22Rv1 (cell line): ENCODE results near the gene VEGFC.

ENCODE experiments used
- ZFX ChIP-seq: fragments of 450-650 bp; IDR thresholded peaks from 2 replicates; pipeline ENCODE4 v1.6.1; 2017; ENCODE audit warnings: antibody characterized with exemption, borderline replicate concordance
- TF ChIP-seq, protein P1 (sequence below): fragments of 450-650 bp; IDR thresholded peaks from 2 replicates; pipeline ENCODE4 v1.5.1; 2017; ENCODE audit warnings: mild to moderate bottlenecking

DNA sequence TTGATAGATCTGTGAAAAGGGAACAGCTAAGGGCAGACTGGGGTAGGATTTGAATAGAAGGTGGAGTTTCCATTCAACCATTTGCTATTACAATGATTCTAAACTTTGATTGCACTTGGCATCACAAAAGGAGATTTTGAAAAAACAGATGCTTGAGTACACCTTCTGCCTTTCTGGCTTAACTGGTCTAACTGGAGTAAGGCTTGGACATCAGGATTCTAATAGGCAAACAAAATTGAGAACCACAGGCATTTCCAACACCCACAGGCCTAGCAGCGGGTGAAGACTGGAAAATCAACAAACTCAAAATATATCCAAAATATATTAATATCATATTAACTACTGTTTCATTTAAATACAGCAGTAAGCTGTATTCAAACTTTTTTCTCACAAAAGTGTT lies 1.9 kb upstream of the VEGFC start:
- TF ChIP-seq, protein P1, sequence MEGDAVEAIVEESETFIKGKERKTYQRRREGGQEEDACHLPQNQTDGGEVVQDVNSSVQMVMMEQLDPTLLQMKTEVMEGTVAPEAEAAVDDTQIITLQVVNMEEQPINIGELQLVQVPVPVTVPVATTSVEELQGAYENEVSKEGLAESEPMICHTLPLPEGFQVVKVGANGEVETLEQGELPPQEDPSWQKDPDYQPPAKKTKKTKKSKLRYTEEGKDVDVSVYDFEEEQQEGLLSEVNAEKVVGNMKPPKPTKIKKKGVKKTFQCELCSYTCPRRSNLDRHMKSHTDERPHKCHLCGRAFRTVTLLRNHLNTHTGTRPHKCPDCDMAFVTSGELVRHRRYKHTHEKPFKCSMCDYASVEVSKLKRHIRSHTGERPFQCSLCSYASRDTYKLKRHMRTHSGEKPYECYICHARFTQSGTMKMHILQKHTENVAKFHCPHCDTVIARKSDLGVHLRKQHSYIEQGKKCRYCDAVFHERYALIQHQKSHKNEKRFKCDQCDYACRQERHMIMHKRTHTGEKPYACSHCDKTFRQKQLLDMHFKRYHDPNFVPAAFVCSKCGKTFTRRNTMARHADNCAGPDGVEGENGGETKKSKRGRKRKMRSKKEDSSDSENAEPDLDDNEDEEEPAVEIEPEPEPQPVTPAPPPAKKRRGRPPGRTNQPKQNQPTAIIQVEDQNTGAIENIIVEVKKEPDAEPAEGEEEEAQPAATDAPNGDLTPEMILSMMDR, result no peak
- no peak for TF ChIP-seq ZFX
